NCI-H510A (cell line): Measurements from ENCODE around the gene GFRA4.

Experiments used
- DNase-seq: peaks from one replicate; lab custom pipeline; 2025; lab: John Stamatoyannopoulos, UW

The GFRA4 gene

GRCh38 chr20:3653921-3654320 is 9.3 kb downstream of the GFRA4 start:
- DNase-seq, result no peak

GRCh38 chr20:3652676-3653596 is 10.3 kb downstream of the GFRA4 start:
- peak; percentile 77 for DNase-seq

- peak; percentile 91 for DNase-seq
Measured at GRCh38 chr20:3652221-3652620, 11.0 kb downstream of the GFRA4 start.

- peak; percentile 71 for DNase-seq
Measured at GRCh38 chr20:3651204-3651962, 11.8 kb downstream of the GFRA4 start.

GRCh38 chr20:3648951-3649350 is 14.2 kb downstream of the GFRA4 start:
- DNase-seq, result no peak

GRCh38 chr20:3647473-3647872 is 15.7 kb downstream of the GFRA4 start:
- DNase-seq, result no peak

- DNase-seq, result no peak
Measured at GRCh38 chr20:3646651-3647050, 16.5 kb downstream of the GFRA4 start.

GRCh38 chr20:3646067-3646440 is 17.1 kb downstream of the GFRA4 start:
- no peak for DNase-seq

GRCh38 chr20:3645309-3646066 is 17.7 kb downstream of the GFRA4 start:
- DNase-seq, result peak; percentile 70

GRCh38 chr20:3640259-3640658 is 22.9 kb downstream of the GFRA4 start:
- no peak for DNase-seq

GRCh38 chr20:3635346-3635745 is 27.9 kb downstream of the GFRA4 start:
- DNase-seq, result no peak

- no peak for DNase-seq
Measured at GRCh38 chr20:3633913-3634478, 29.2 kb downstream of the GFRA4 start.

- DNase-seq, result no peak
Measured at GRCh38 chr20:3632311-3633004, 30.7 kb downstream of the GFRA4 start.

GRCh38 chr20:3631534-3631933 is 31.7 kb downstream of the GFRA4 start:
- DNase-seq, result no peak

- DNase-seq, result no peak
Measured at GRCh38 chr20:3630429-3630828, 32.8 kb downstream of the GFRA4 start.

GRCh38 chr20:3629893-3630292 is 33.3 kb downstream of the GFRA4 start:
- DNase-seq, result no peak

- DNase-seq, result no peak
Measured at GRCh38 chr20:3628502-3629314, 34.5 kb downstream of the GFRA4 start.

GRCh38 chr20:3627476-3627875 is 35.7 kb downstream of the GFRA4 start:
- DNase-seq, result no peak

- DNase-seq, result no peak
Measured at GRCh38 chr20:3622406-3622805, 40.8 kb downstream of the GFRA4 start.

- DNase-seq, result no peak
Measured at GRCh38 chr20:3621111-3621510, 42.1 kb downstream of the GFRA4 start.

- peak; percentile 58 for DNase-seq
Measured at GRCh38 chr20:3616250-3616649, 46.9 kb downstream of the GFRA4 start.
